Measurements from ENCODE around the gene INPP5E. TPM values are rescaled to one million over a fixed set of nuclear protein-coding genes. Genes with fewer than 3 reads are reported as not detected.

INPP5E gene
- total and polyA plus RNA-seq, 2 donors (not counting 1 experiment from before 2014, with no cell fraction given) = 31.0 to 33.1 TPM

DNA sequence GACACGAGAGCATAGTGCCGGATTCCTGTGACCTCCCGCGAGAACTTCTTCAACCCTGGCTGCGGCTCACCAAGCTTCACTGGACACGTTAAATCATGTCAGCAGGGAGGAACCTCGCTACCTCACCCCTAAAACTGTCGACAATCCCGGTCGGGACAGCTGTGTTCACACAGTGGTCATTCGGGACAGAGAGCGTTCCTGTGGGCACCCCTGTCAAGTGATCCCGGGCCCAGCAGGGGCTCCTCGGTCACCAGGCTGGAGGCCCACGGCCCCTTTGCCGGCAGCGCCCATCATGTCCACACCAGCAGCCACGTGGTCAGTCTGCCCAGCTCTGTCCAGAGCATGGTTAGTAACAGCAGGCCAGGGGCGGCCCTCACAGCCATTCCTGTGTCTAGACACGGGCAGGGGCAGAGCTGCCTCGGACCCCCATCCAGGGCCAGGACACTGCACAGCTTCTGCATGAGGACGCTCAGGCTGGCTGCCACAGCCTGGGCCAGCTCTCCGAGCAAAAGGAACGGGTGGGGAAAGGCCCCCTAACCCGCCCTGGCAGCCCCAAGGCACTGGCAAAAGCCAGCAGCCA, 3.5 kb downstream of the INPP5E start:
- Histone ChIP-seq H3K36me3 (replicated peaks in 1 of 2; ENCODE audit: control extremely low read depth in 1 of 2, control insufficient read depth in 1 of 2, extremely low read depth in 1 of 2, insufficient read depth in 2 of 2, low read length in 1 of 2) (peaks cover 0 to 5% of the 10 kb centered on the region in 2 experiments), H2AFZ (ENCODE audit: insufficient read depth, low read depth, low read length, poor library complexity, severe bottlenecking) (no peak overlapping the region), H3K4me3 (ENCODE audit: control extremely low read depth in 1 of 5, extremely low read depth in 1 of 5, insufficient read depth in 1 of 5, low read depth in 2 of 5, low read length in 4 of 5) (no peak overlapping the region), H3K9me3 (ENCODE audit: control extremely low read depth in 1 of 3, control insufficient read depth in 2 of 3, insufficient read depth in 1 of 3, low read length in 2 of 3) (no peaks in the 10 kb centered on the region), H4K20me1 (ENCODE audit: control insufficient read depth, insufficient read depth, low read length, poor library complexity, severe bottlenecking) (peaks cover 74% of the 10 kb centered on the region), H3K9ac (ENCODE audit: low read length) (no peak overlapping the region), H3K79me2 (ENCODE audit: control insufficient read depth, insufficient read depth, low read length) (peaks cover 54% of the 10 kb centered on the region), H3K4me1 (ENCODE audit: control insufficient read depth in 2 of 2, insufficient read depth in 2 of 2, low read length in 2 of 2) (peaks cover 21 to 28% of the 10 kb centered on the region in 2 donors), H3K4me2 (replicated peaks; ENCODE audit: low read depth, low read length, poor library complexity, severe bottlenecking) (no peak overlapping the region), H3K27me3 (replicated peaks in 1 of 4; ENCODE audit: control extremely low read depth in 1 of 4, control insufficient read depth in 3 of 4, insufficient read depth in 4 of 4, low read length in 3 of 4) (no peaks in the 10 kb centered on the region), H3K27ac (ENCODE audit: low read length in 2 of 2) (no peak overlapping the region)
- no peak for ATAC-seq (ENCODE audit: low read depth)
- Mint-ChIP-seq H3K4me1 (peaks cover 26% of the 10 kb centered on the region), H3K27me3 (no peaks in the 10 kb centered on the region), H3K4me3 (peak overlapping the region; percentile 84), H3K9me3 (ENCODE audit: insufficient read depth) (no peaks in the 10 kb centered on the region), H3K27ac (no peak overlapping the region)
- TF ChIP-seq, protein P1, sequence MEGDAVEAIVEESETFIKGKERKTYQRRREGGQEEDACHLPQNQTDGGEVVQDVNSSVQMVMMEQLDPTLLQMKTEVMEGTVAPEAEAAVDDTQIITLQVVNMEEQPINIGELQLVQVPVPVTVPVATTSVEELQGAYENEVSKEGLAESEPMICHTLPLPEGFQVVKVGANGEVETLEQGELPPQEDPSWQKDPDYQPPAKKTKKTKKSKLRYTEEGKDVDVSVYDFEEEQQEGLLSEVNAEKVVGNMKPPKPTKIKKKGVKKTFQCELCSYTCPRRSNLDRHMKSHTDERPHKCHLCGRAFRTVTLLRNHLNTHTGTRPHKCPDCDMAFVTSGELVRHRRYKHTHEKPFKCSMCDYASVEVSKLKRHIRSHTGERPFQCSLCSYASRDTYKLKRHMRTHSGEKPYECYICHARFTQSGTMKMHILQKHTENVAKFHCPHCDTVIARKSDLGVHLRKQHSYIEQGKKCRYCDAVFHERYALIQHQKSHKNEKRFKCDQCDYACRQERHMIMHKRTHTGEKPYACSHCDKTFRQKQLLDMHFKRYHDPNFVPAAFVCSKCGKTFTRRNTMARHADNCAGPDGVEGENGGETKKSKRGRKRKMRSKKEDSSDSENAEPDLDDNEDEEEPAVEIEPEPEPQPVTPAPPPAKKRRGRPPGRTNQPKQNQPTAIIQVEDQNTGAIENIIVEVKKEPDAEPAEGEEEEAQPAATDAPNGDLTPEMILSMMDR (IDR thresholded peaks at IDR 0.05) = no peak
- TF ChIP-seq EZH2 (IDR thresholded peaks at IDR 0.05; ENCODE audit: borderline replicate concordance, insufficient read depth, low read depth, low read length, poor library complexity, severe bottlenecking) = no peak
- intact Hi-C loops (cut with micrococcal nuclease) = no loop called here
- ChIA-PET CTCF (no interaction called here), POLR2A (interaction anchor here (0.6 kb wide), 1 partner anchor 34 kb away, joined by 5 read pairs; no protein-coding TSS in a partner anchor)
- WGBS (ENCODE audit: insufficient coverage) = 94% methylated on average over 25 of the region's 25 CpGs
- DNase-seq = no peak

- CTCF ChIA-PET = no interaction called here
- H3K4me3 ChIP-seq (ENCODE audit: control extremely low read depth in 1 of 5, extremely low read depth in 1 of 5, insufficient read depth in 1 of 5, low read depth in 2 of 5, low read length in 4 of 5) = no peak overlapping the region
- H3K9ac ChIP-seq (ENCODE audit: low read length) = no peak overlapping the region
- Mint-ChIP-seq H3K27me3 (no peaks in the 10 kb centered on the region), H3K4me1 (peaks cover 24% of the 10 kb centered on the region), H3K9me3 (ENCODE audit: insufficient read depth) (no peaks in the 10 kb centered on the region), H3K4me3 (no peak overlapping the region), H3K27ac (no peak overlapping the region)
- DNase-seq (no peak), ATAC-seq (ENCODE audit: low read depth) (no peak)
- peaks cover 0 to 13% of the 10 kb centered on the region in 2 experiments for H3K36me3 ChIP-seq (replicated peaks in 1 of 2; ENCODE audit: control extremely low read depth in 1 of 2, control insufficient read depth in 1 of 2, extremely low read depth in 1 of 2, insufficient read depth in 2 of 2, low read length in 1 of 2)
- WGBS (ENCODE audit: insufficient coverage) = 94% methylated on average over 16 of the region's 17 CpGs
- peaks cover 54% of the 10 kb centered on the region for H3K79me2 ChIP-seq (ENCODE audit: control insufficient read depth, insufficient read depth, low read length)
- TF ChIP-seq, protein P1 (IDR thresholded peaks at IDR 0.05) = no peak
- TF ChIP-seq EZH2 (IDR thresholded peaks at IDR 0.05; ENCODE audit: borderline replicate concordance, insufficient read depth, low read depth, low read length, poor library complexity, severe bottlenecking) = no peak
- H3K4me2 ChIP-seq (replicated peaks; ENCODE audit: low read depth, low read length, poor library complexity, severe bottlenecking) = no peak overlapping the region
- no peak overlapping the region for H3K27ac ChIP-seq (ENCODE audit: low read length in 2 of 2)
- peaks cover 68% of the 10 kb centered on the region for H4K20me1 ChIP-seq (ENCODE audit: control insufficient read depth, insufficient read depth, low read length, poor library complexity, severe bottlenecking)
- H3K4me1 ChIP-seq (ENCODE audit: control insufficient read depth in 2 of 2, insufficient read depth in 2 of 2, low read length in 2 of 2) = peaks cover 17 to 19% of the 10 kb centered on the region in 2 donors
- H3K27me3 ChIP-seq (replicated peaks in 1 of 4; ENCODE audit: control extremely low read depth in 1 of 4, control insufficient read depth in 3 of 4, insufficient read depth in 4 of 4, low read length in 3 of 4) = no peaks in the 10 kb centered on the region
- POLR2A ChIA-PET = no interaction called here
- H3K9me3 ChIP-seq (ENCODE audit: control extremely low read depth in 1 of 3, control insufficient read depth in 2 of 3, insufficient read depth in 1 of 3, low read length in 2 of 3) = no peaks in the 10 kb centered on the region
- H2AFZ ChIP-seq (ENCODE audit: insufficient read depth, low read depth, low read length, poor library complexity, severe bottlenecking) = no peak overlapping the region
- intact Hi-C loops (cut with micrococcal nuclease) = no loop called here
These were observed 5.0 kb downstream of the INPP5E start for GRCh38 chr9:136434580-136435169.
